Esophagus muscularis mucosa (tissue), 3 donors: ENCODE data around the gene LACTBL1.
"Not testable (repeated sequence)": the region's sequence is repeated elsewhere in the genome, so short reads cannot be mapped to it uniquely, and the experiment has no call there.

ENCODE experiments used
- CTCF ChIP-seq, 3 experiments: fragments of 200-600 bp in 2 of 3; fragments of 450-650 bp in 1 of 3; sonication (generic) in 2 of 3; IDR thresholded peaks; one replicate each; pipeline ENCODE4 v1.5.1; 2017 to 2019; ENCODE audit warnings: antibody characterized with exemption in 3 of 3, mild to moderate bottlenecking in 2 of 3, moderate library complexity in 1 of 3
- POLR2A ChIP-seq: fragments of 450-650 bp; IDR thresholded peaks from one replicate; pipeline ENCODE4 v1.6.1; 2017; ENCODE audit warnings: antibody characterized with exemption, moderate library complexity, mild to moderate bottlenecking, low read depth
- POLR2AphosphoS5 ChIP-seq, 2 donors: sonication (generic); formaldehyde crosslinking; IDR thresholded peaks; one replicate each; pipeline ENCODE4 v1.6.1; 2017; ENCODE audit warnings: antibody characterized with exemption in 2 of 2

GRCh38 chr1:22993220-22993795 is 20.6 kb upstream of the LACTBL1 start:
- TF ChIP-seq POLR2AphosphoS5 (IDR thresholded peaks at IDR 0.05); POLR2A; CTCF (IDR thresholded peaks at IDR 0.05): not testable (repeated sequence)
